ENCODE data around the gene KRTAP4-8.
"Not testable (repeated sequence)": the region's sequence is repeated elsewhere in the genome, so short reads cannot be mapped to it uniquely, and the experiment has no call there.

The KRTAP4-8 gene

DNA sequence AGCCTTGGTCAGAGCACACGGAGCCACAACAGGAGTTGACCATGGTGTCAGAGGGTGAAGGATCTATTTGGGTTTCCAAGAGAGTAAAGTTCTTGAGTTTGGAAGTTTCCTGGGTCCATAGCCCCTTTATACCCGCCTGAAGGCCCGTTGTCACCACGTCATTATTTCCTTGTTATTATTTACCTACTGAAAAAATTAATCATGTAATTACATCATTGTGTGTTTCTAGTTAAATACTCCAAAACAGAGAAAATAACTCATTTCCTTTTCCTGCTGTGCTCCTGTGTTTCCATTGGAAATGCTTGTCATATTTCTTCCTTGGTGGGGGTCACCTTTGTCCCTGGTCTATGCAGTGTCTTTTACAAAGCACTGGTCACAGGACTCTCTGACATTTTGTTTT is at the start of gene KRTAP4-8:
Gene KRTAP4-8 (minus strand): TSS at position 101 of the 400 bp plus-strand sequence. CDS start 58 bp downstream, at position 43.
- TF ChIP-seq CTCF (IDR thresholded peaks at IDR 0.05; ENCODE audit: insufficient read depth, low read depth, low read length, missing control alignments) = no peak
- no peak for DNase-seq (ENCODE audit: low read depth)

DNA sequence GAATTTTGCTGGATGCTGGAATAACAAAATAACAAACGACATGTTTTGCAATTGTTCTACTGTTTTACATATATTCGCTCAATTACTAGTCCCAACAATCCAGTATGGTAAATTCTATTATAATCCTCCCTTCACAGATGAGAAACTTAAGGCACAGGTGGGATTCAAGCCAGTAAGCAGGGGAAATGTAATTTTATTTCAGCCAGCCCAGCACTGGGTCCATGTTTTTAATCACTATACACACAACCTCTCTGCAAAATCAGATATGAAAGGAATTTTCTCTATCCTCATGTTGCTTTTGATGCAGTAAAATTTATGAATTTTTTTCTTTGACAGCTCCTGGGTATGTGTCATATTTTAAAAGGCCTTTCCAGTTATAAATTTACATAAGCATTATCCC is 47.3 kb upstream of the KRTAP4-8 start:
- TF ChIP-seq CTCF (IDR thresholded peaks at IDR 0.05; ENCODE audit: insufficient read depth, low read depth, low read length, missing control alignments) = no peak
- no peak for DNase-seq (ENCODE audit: low read depth)
- no peak overlapping the region for H3K4me3 ChIP-seq (ENCODE audit: low read depth, low read length)

More for the DNA sequence above, at the start of gene KRTAP4-8:
- no peak within 1 kb of the TSS for H3K4me3 ChIP-seq (ENCODE audit: low read depth, low read length)

- no peak overlapping the region for H3K4me3 ChIP-seq (ENCODE audit: low read depth, low read length)
- TF ChIP-seq CTCF (IDR thresholded peaks at IDR 0.05; ENCODE audit: insufficient read depth, low read depth, low read length, missing control alignments) = no peak
- no peak for DNase-seq (ENCODE audit: low read depth)
Measured at GRCh38 chr17:41144846-41145245, 46.9 kb upstream of the KRTAP4-8 start.

DNA sequence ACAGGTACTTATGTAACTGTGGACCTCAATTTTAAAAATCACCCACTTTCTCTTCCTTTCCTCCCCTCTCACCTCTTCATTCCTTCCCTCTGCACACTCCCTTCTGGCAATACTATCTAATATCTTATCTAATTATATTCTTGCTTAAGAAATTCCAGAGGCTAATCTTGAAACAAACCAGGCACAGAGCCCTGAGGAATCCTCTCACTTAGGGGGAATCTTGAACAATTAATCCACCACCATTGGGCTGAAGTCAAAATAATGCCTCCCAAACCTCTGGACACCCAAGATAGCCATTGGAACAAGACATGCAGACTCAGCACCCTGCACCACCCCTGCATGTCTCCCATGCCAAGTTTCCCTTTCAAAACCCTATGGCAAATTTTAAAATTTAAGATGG is 43.4 kb upstream of the KRTAP4-8 start:
- no peak for TF ChIP-seq CTCF (IDR thresholded peaks at IDR 0.05; ENCODE audit: insufficient read depth, low read depth, low read length, missing control alignments)
- DNase-seq (ENCODE audit: low read depth) = no peak
- H3K4me3 ChIP-seq (ENCODE audit: low read depth, low read length) = no peak overlapping the region

GRCh38 chr17:41140360-41141131 is 42.6 kb upstream of the KRTAP4-8 start, which contains the start of gene KRTAP4-6:
KRTAP4-6 (minus strand) TSS chr17:41140544; CDS start chr17:41140487, 57 bp downstream.
- no peak for DNase-seq (ENCODE audit: low read depth)
- no peak for TF ChIP-seq CTCF (IDR thresholded peaks at IDR 0.05; ENCODE audit: insufficient read depth, low read depth, low read length, missing control alignments)
- no peak within 1 kb of the TSS for H3K4me3 ChIP-seq (ENCODE audit: low read depth, low read length)

DNA sequence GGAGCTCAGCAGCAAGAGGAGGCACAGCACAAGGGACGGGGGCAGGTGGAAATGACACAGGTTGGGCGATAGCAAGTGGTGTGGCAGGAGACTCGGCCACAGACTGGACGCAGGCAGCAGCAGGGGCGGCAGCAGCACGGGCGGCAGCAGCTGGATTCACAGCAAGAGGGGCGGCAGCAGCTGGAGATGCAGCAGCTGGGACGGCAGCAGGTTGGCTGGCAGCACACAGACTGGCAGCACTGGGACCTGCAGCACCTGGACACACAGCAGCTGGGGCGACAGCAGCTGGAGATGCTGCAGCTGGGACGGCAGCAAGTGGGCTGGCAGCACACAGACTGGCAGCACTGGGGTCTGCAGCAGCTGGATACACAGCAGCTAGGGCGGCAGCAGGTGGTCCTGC is 41.9 kb upstream of the KRTAP4-8 start:
- not testable (repeated sequence) for DNase-seq (ENCODE audit: low read depth); H3K4me3 ChIP-seq (ENCODE audit: low read depth, low read length)

GRCh38 chr17:41133880-41134735 is 36.2 kb upstream of the KRTAP4-8 start:
- no peak overlapping the region for H3K4me3 ChIP-seq (ENCODE audit: low read depth, low read length)
- no peak for TF ChIP-seq CTCF (IDR thresholded peaks at IDR 0.05; ENCODE audit: insufficient read depth, low read depth, low read length, missing control alignments)
- DNase-seq (ENCODE audit: low read depth) = no peak

Data from GM12865 (cell line).